HG03280 (cell line): ENCODE measurements around the gene CCDC154.

Source experiments
- ATAC-seq: cut with Tn5 transposase; IDR thresholded peaks from one replicate; pipeline ENCODE4 v1.9.1; 2021; ENCODE audit warnings: mild to moderate bottlenecking, moderate library complexity; ENCODE audit not compliant: unreplicated experiment

The CCDC154 gene

GRCh38 chr16:1457489-1458245 is 13.3 kb upstream of the CCDC154 start:
- ATAC-seq: no peak

GRCh38 chr16:1456951-1457350 is 12.6 kb upstream of the CCDC154 start:
- no peak for ATAC-seq

- ATAC-seq: no peak
Measured at GRCh38 chr16:1455190-1456171, 11.1 kb upstream of the CCDC154 start.

GRCh38 chr16:1454561-1454960 is 10.2 kb upstream of the CCDC154 start:
- no peak for ATAC-seq

GRCh38 chr16:1453316-1453715 is 9.0 kb upstream of the CCDC154 start:
- no peak for ATAC-seq

- ATAC-seq: no peak
Measured at GRCh38 chr16:1452530-1452929, 8.2 kb upstream of the CCDC154 start.

GRCh38 chr16:1451702-1452392 is 7.5 kb upstream of the CCDC154 start:
- ATAC-seq: no peak

GRCh38 chr16:1450841-1451240 is 6.5 kb upstream of the CCDC154 start:
- ATAC-seq: no peak

GRCh38 chr16:1450218-1450617 is 5.9 kb upstream of the CCDC154 start:
- ATAC-seq: no peak

- ATAC-seq: no peak
Measured at GRCh38 chr16:1449201-1449788, 4.9 kb upstream of the CCDC154 start.

- no peak for ATAC-seq
Measured at GRCh38 chr16:1448536-1449116, 4.3 kb upstream of the CCDC154 start.

- ATAC-seq: no peak
Measured at GRCh38 chr16:1447965-1448364, 3.6 kb upstream of the CCDC154 start.

GRCh38 chr16:1446296-1447080 is 2.1 kb upstream of the CCDC154 start:
- no peak for ATAC-seq

GRCh38 chr16:1445518-1446203 is 1.3 kb upstream of the CCDC154 start:
- ATAC-seq: no peak

- no peak for ATAC-seq
Measured at GRCh38 chr16:1444730-1445517, 568 bp upstream of the CCDC154 start.

GRCh38 chr16:1443403-1443973 is 868 bp downstream of the CCDC154 start:
- no peak for ATAC-seq

GRCh38 chr16:1442697-1443096 is 1.7 kb downstream of the CCDC154 start:
- ATAC-seq: no peak

- no peak for ATAC-seq
Measured at GRCh38 chr16:1441391-1441829, 2.9 kb downstream of the CCDC154 start.
